Iris pigment epithelial cell (primary cell): ENCODE measurements around the gene GUK1.

Experiments used
- DNase-seq: peaks from one replicate; pipeline ENCODE4 v3.0.0-alpha.2; 2011; ENCODE audit warnings: low read depth

The GUK1 gene

GRCh38 chr1:228150461-228151179, 10.5 kb downstream of the GUK1 start:
- DNase-seq = peak; percentile 55

GRCh38 chr1:228151180-228151925, 11.3 kb downstream of the GUK1 start:
- no peak for DNase-seq

- DNase-seq = no peak
Observed at GRCh38 chr1:228152097-228152917, 12.2 kb downstream of the GUK1 start.

GRCh38 chr1:228152918-228153258, 12.8 kb downstream of the GUK1 start:
- DNase-seq = no peak

GRCh38 chr1:228154021-228154669, 14.1 kb downstream of the GUK1 start:
- DNase-seq = no peak

GRCh38 chr1:228154670-228155571, 14.8 kb downstream of the GUK1 start:
- no peak for DNase-seq

GRCh38 chr1:228155596-228156514, 15.8 kb downstream of the GUK1 start:
- DNase-seq = no peak

GRCh38 chr1:228156515-228156881, 16.4 kb downstream of the GUK1 start:
- DNase-seq = no peak

- no peak for DNase-seq
Observed at GRCh38 chr1:228156941-228157728, 17.1 kb downstream of the GUK1 start.

- DNase-seq = no peak
Observed at GRCh38 chr1:228157729-228158126, 17.6 kb downstream of the GUK1 start.

GRCh38 chr1:228158151-228159007, 18.3 kb downstream of the GUK1 start:
- no peak for DNase-seq

- no peak for DNase-seq
Observed at GRCh38 chr1:228159008-228159665, 19.1 kb downstream of the GUK1 start.

- DNase-seq = no peak
Observed at GRCh38 chr1:228160201-228160761, 20.2 kb downstream of the GUK1 start.

- no peak for DNase-seq
Observed at GRCh38 chr1:228161362-228161761, 21.3 kb downstream of the GUK1 start.

- no peak for DNase-seq
Observed at GRCh38 chr1:228161866-228162265, 21.8 kb downstream of the GUK1 start.

- DNase-seq = no peak
Observed at GRCh38 chr1:228162286-228163006, 22.4 kb downstream of the GUK1 start.
